ENCODE measurements around the gene SST. TPM values are rescaled to one million over a fixed set of nuclear protein-coding genes. Genes with fewer than 3 reads are reported as not detected.
"Not testable (repeated sequence)": the region's sequence is repeated elsewhere in the genome, so short reads cannot be mapped to it uniquely, and the experiment has no call there.

SST gene
- total RNA-seq, 1 experiment from 2014 or later: not detected

- no peak for DNase-seq
- Mint-ChIP-seq H3K27ac (ENCODE audit: unreplicated experiment) (no peak overlapping the region), H3K4me1 (ENCODE audit: low read depth, unreplicated experiment) (no peaks in the 10 kb centered on the region), H3K9me3 (ENCODE audit: low read depth, unreplicated experiment) (peaks cover 7% of the 10 kb centered on the region), H3K36me3 (ENCODE audit: insufficient read depth, unreplicated experiment) (no peaks in the 10 kb centered on the region), H3K27me3 (ENCODE audit: unreplicated experiment) (peaks cover 55% of the 10 kb centered on the region), H3K4me3 (ENCODE audit: low read depth, unreplicated experiment) (no peak overlapping the region)
- intact Hi-C loops (cut with micrococcal nuclease; ENCODE audit: unreplicated experiment): no loop called here
- no peak for TF ChIP-seq CTCF (IDR thresholded peaks at IDR 0.05; ENCODE audit: unreplicated experiment)
- CTCF ChIA-PET: interaction anchor here (9.2 kb wide), 1 partner anchor 365 kb away, joined by 395 read pairs; no protein-coding TSS in a partner anchor
- BruUV-seq (replicated peaks): no TSS peak
Observed at GRCh38 chr3:187684880-187685279, 14.7 kb upstream of the SST start.

GRCh38 chr3:187684444-187684843, 14.2 kb upstream of the SST start:
- no peak for DNase-seq
- intact Hi-C loops (cut with micrococcal nuclease; ENCODE audit: unreplicated experiment): no loop called here
- H3K4me1 Mint-ChIP-seq (ENCODE audit: low read depth, unreplicated experiment): peaks cover 4% of the 10 kb centered on the region
- BruUV-seq (replicated peaks): no TSS peak
- H3K36me3 Mint-ChIP-seq (ENCODE audit: insufficient read depth, unreplicated experiment): no peaks in the 10 kb centered on the region
- H3K9me3 Mint-ChIP-seq (ENCODE audit: low read depth, unreplicated experiment): peaks cover 7% of the 10 kb centered on the region
- no peak for TF ChIP-seq CTCF (IDR thresholded peaks at IDR 0.05; ENCODE audit: unreplicated experiment)
- H3K27ac Mint-ChIP-seq (ENCODE audit: unreplicated experiment): no peak overlapping the region
- CTCF ChIA-PET: interaction anchor here (9.2 kb wide), 1 partner anchor 364 kb away, joined by 395 read pairs; no protein-coding TSS in a partner anchor
- no peak overlapping the region for H3K4me3 Mint-ChIP-seq (ENCODE audit: low read depth, unreplicated experiment)
- peaks cover 55% of the 10 kb centered on the region for H3K27me3 Mint-ChIP-seq (ENCODE audit: unreplicated experiment)

GRCh38 chr3:187681756-187682155, 11.6 kb upstream of the SST start:
- H3K9me3 Mint-ChIP-seq (ENCODE audit: low read depth, unreplicated experiment); BruUV-seq (replicated peaks); H3K36me3 Mint-ChIP-seq (ENCODE audit: insufficient read depth, unreplicated experiment); intact Hi-C loops (cut with micrococcal nuclease; ENCODE audit: unreplicated experiment); H3K27ac Mint-ChIP-seq (ENCODE audit: unreplicated experiment); DNase-seq; H3K4me3 Mint-ChIP-seq (ENCODE audit: low read depth, unreplicated experiment): not testable (repeated sequence)
- CTCF ChIA-PET: interaction anchor here (0.6 to 9.2 kb wide), 5 partner anchors 15 to 362 kb away, joined by 4 to 395 read pairs (median 9); no protein-coding TSS in a partner anchor
- peaks cover 48% of the 10 kb centered on the region for H3K27me3 Mint-ChIP-seq (ENCODE audit: unreplicated experiment)
- peaks cover 15% of the 10 kb centered on the region for H3K4me1 Mint-ChIP-seq (ENCODE audit: low read depth, unreplicated experiment)

- H3K9me3 Mint-ChIP-seq (ENCODE audit: low read depth, unreplicated experiment): no peaks in the 10 kb centered on the region
- H3K27ac Mint-ChIP-seq (ENCODE audit: unreplicated experiment): peak overlapping the region; percentile 25
Observed at GRCh38 chr3:187679638-187680396, 9.6 kb upstream of the SST start.

More at GRCh38 chr3:187679638-187680396, 9.6 kb upstream of the SST start:
- peak; percentile 90 for DNase-seq
- TF ChIP-seq CTCF (IDR thresholded peaks at IDR 0.05; ENCODE audit: unreplicated experiment): peak; percentile 98
- intact Hi-C loops (cut with micrococcal nuclease; ENCODE audit: unreplicated experiment): loop anchor here (1.0 to 10.0 kb wide), 6 partner anchors 34 to 835 kb away; partner anchors contain the start of gene ADIPOQ
- no TSS peak for BruUV-seq (replicated peaks)
- Mint-ChIP-seq H3K36me3 (ENCODE audit: insufficient read depth, unreplicated experiment) (no peaks in the 10 kb centered on the region), H3K4me1 (ENCODE audit: low read depth, unreplicated experiment) (peaks cover 15% of the 10 kb centered on the region), H3K27me3 (ENCODE audit: unreplicated experiment) (peaks cover 62% of the 10 kb centered on the region), H3K4me3 (ENCODE audit: low read depth, unreplicated experiment) (no peak overlapping the region)
- CTCF ChIA-PET: interaction anchor here (0.6 to 9.2 kb wide), 47 partner anchors 12 to 853 kb away, joined by 3 to 395 read pairs (median 4); partner anchors contain the start of genes MASP1, RPL39L and RTP4

Data from Calu3 (cell line).